Neuron (in vitro differentiated cells): Measurements from ENCODE around the gene KEAP1.
"Not testable (repeated sequence)": the region's sequence is repeated elsewhere in the genome, so short reads cannot be mapped to it uniquely, and the experiment has no call there.

ENCODE experiments used
- H2AFZ ChIP-seq: one replicate; pipeline ENCODE4 v1.6.1; 2013; ENCODE audit warnings: low read depth, mild to moderate bottlenecking, inconsistent platforms, low read length, moderate library complexity
- H3K27me3 ChIP-seq: one replicate; pipeline ENCODE4 v1.6.1; 2013; ENCODE audit warnings: low read length; ENCODE audit not compliant: insufficient read depth
- H3K36me3 ChIP-seq: one replicate; pipeline ENCODE4 v1.6.1; 2013; ENCODE audit warnings: low read length; ENCODE audit not compliant: insufficient read depth
- H3K4me1 ChIP-seq: one replicate; pipeline ENCODE4 v1.6.1; 2013; ENCODE audit warnings: low read length; ENCODE audit not compliant: insufficient read depth
- H3K4me3 ChIP-seq: 2 replicates; pipeline ENCODE4 v1.5.1; 2013; ENCODE audit warnings: mild to moderate bottlenecking, low read length, moderate library complexity
- H3K9me3 ChIP-seq: one replicate; pipeline ENCODE4 v1.6.1; 2013; ENCODE audit warnings: low read length

KEAP1 gene

GRCh38 chr19:10503002-10503789, at the start of gene KEAP1:
TSS of gene KEAP1 (minus strand) at chr19:10503356. CDS start at chr19:10500033, 3,323 bp downstream.
- peaks cover 7% of the 10 kb centered on the region for H3K4me1 ChIP-seq
- H3K4me3 ChIP-seq, result peak within 1 kb of the TSS; percentile 90
- H2AFZ ChIP-seq, result peak within 1 kb of the TSS; percentile 91
- peaks cover 16% of the 10 kb centered on the region for H3K36me3 ChIP-seq
- no peaks in the 10 kb centered on the region for H3K27me3 ChIP-seq
- no peaks in the 10 kb centered on the region for H3K9me3 ChIP-seq

DNA sequence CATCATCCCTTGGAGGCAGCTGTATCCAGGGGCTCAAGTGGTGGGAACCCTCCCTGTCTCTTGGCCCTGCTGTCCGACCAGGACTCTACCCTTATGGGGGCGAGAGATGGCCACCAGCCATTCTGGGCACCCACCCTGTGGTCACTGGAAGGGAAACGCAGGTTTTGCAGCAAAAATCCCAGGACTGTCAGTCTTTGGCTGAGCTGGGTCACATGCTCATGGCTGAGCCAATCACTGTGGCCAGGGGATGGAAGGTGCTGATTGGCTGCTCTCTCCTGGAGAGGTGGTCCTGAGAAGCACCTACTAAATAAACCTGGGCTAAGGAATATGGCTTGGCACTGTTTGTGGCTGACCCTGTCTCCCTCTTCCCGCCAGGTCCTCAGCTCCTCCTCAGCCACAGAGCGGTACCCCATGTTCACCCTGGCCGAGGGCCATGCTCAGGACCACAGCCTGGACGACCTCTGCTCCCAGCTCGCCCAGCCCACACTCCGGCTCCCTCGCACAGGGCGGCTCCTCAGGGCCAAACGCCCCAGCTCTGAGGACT, 49.4 kb upstream of the KEAP1 start:
- Histone ChIP-seq H3K27me3 (no peaks in the 10 kb centered on the region), H3K36me3 (peaks cover 76% of the 10 kb centered on the region), H3K4me1 (no peaks in the 10 kb centered on the region), H3K9me3 (no peaks in the 10 kb centered on the region), H2AFZ (no peak overlapping the region), H3K4me3 (no peak overlapping the region)

DNA sequence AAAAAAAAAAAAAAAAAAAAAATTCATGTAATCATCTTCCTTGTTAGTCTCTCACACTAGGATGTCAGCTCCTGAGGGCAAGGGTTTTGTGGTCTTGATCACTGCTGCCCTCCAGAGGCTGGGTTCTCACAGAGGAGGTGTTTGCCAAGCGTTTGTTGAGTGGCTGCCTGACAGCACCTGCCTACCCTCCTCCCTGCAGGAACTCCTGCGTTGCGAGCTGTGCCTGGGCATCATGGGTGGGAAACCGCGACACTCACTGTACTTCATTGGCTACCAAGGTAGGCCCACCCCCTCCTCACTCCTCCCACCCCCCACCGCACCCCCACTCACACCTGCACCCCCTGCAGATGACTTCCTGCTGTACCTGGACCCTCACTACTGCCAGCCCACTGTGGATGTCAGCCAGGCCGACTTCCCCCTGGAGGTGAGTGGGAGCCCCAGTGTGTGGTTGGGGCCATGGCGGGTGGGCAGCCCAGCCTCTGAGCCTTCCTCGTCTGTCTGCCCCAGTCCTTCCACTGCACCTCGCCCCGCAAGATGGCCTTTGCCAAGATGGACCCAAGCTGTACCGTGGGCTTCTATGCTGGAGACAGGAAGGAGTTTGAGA, 48.6 kb upstream of the KEAP1 start:
- Histone ChIP-seq H3K9me3 (no peaks in the 10 kb centered on the region), H2AFZ (no peak overlapping the region), H3K36me3 (peaks cover 78% of the 10 kb centered on the region), H3K27me3 (no peaks in the 10 kb centered on the region), H3K4me3 (no peak overlapping the region), H3K4me1 (no peaks in the 10 kb centered on the region)

GRCh38 chr19:10551006-10551405, 47.9 kb upstream of the KEAP1 start:
- H3K36me3 ChIP-seq, result peaks cover 76% of the 10 kb centered on the region
- not testable (repeated sequence) for H3K9me3 ChIP-seq, H2AFZ ChIP-seq, H3K4me1 ChIP-seq, H3K4me3 ChIP-seq, H3K27me3 ChIP-seq

- no peaks in the 10 kb centered on the region for H3K4me1 ChIP-seq
- H3K27me3 ChIP-seq, result no peaks in the 10 kb centered on the region
- H3K9me3 ChIP-seq, result no peaks in the 10 kb centered on the region
- H3K36me3 ChIP-seq, result peaks cover 70% of the 10 kb centered on the region
- no peak overlapping the region for H3K4me3 ChIP-seq
- no peak overlapping the region for H2AFZ ChIP-seq
Observed at GRCh38 chr19:10550336-10550735, 47.2 kb upstream of the KEAP1 start.

DNA sequence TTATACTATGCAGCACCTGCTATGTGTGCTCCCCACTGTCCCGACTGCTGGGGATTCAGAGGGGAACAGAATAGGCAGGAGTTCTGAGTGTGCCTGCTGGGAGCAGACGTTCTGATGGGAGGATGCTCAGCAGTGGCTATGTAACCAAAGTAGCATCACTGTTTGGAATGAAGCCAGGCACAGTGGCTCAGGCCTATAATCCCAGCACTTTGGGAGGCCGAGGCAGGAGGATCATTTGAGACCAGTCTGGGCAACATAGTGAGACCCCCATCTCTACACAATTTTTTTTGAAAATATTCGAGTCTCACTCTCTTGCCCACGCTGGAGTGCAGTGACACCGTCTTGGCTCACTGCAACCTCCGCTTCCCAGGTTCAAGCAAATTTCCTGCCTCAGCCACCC, 46.6 kb upstream of the KEAP1 start:
- Histone ChIP-seq H3K27me3 (no peaks in the 10 kb centered on the region), H3K9me3 (no peaks in the 10 kb centered on the region), H3K4me3 (no peak overlapping the region), H3K4me1 (peaks cover 4% of the 10 kb centered on the region), H3K36me3 (peaks cover 66% of the 10 kb centered on the region), H2AFZ (no peak overlapping the region)

DNA sequence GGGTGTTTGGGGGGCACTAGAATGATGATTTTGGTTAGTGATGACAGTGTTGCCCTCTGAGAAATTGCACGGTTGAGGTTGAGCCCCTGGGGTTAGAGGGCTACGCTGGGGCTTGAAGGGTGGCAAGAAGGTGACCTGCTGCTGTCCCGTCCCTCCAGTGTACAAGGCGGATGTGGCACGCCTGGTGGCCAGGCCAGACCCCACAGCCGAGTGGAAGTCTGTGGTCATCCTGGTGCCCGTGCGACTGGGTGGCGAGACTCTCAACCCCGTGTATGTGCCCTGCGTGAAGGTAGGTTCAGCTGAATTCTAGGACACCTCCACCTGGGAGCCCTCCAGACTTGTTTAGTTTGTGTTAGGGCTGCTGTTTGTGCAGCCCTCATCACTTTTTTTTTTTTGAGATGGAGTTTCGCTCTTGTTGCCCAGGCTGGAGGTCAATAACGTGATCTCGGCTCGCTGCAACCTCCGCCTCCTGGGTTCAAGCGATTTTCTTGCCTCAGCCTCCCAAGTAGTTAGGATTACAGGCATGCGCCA, 45.7 kb upstream of the KEAP1 start:
- H3K9me3 ChIP-seq, result no peaks in the 10 kb centered on the region
- H3K36me3 ChIP-seq, result peaks cover 57% of the 10 kb centered on the region
- H3K27me3 ChIP-seq, result no peaks in the 10 kb centered on the region
- H3K4me3 ChIP-seq, result no peak overlapping the region
- H2AFZ ChIP-seq, result no peak overlapping the region
- H3K4me1 ChIP-seq, result peaks cover 10% of the 10 kb centered on the region

- Histone ChIP-seq H3K9me3 (no peaks in the 10 kb centered on the region), H3K4me3 (no peak overlapping the region)
Observed at GRCh38 chr19:10546817-10547216, 43.7 kb upstream of the KEAP1 start.

GRCh38 chr19:10544753-10545251, 41.6 kb upstream of the KEAP1 start:
- H3K4me1 ChIP-seq, result peaks cover 10% of the 10 kb centered on the region
- H3K4me3 ChIP-seq, result peak overlapping the region; percentile 99
- H3K27me3 ChIP-seq, result no peaks in the 10 kb centered on the region
- H3K36me3 ChIP-seq, result peaks cover 28% of the 10 kb centered on the region
- no peak overlapping the region for H2AFZ ChIP-seq
- no peaks in the 10 kb centered on the region for H3K9me3 ChIP-seq

More at GRCh38 chr19:10546817-10547216, 43.7 kb upstream of the KEAP1 start:
- Histone ChIP-seq H3K4me1 (peaks cover 10% of the 10 kb centered on the region), H2AFZ (no peak overlapping the region), H3K36me3 (peaks cover 38% of the 10 kb centered on the region), H3K27me3 (no peaks in the 10 kb centered on the region)

GRCh38 chr19:10544242-10544752, 41.1 kb upstream of the KEAP1 start:
- Histone ChIP-seq H3K4me1 (peaks cover 10% of the 10 kb centered on the region), H3K27me3 (no peaks in the 10 kb centered on the region), H3K36me3 (peaks cover 25% of the 10 kb centered on the region), H2AFZ (peak overlapping the region; percentile 85), H3K9me3 (no peaks in the 10 kb centered on the region), H3K4me3 (peak overlapping the region; percentile 99)

DNA sequence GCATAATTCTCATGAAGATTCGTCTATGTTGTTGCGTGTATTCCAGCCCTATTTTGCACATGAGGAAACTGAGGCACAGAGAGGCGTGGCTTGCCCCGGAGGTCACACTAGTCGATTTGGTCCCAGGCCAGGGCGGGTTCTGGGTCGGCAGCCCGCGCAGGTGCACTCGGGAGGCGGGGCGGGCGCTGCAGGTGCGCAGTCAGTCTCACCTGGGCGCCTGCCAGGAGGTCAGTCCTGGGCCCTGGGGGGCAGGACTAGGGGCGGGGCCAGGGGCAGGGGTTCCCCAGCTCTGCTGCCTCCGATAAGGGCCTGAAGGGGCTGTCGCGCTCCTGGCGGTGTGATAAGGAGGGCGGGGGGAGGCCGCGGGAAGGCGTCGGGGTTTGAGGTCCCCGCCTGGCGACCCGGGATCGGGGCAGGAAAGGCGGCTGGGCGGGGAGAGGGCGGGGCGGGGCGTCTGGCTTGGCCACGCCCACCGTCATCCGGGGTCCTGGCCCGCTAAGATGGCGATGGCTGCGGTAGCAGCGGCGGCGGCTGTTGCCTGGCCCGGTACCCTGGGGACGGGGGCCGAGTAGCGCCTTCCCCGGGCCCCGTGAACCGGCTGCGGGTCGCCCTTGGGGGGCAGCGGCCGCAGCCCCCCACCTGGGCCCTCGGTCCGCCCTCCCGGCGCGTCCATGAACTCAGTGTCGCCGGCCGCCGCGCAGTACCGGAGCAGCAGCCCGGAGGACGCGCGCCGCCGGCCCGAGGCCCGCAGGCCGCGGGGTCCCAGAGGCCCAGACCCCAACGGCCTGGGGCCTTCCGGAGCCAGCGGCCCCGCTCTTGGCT, 40.5 kb upstream of the KEAP1 start, which contains the start of gene ATG4D:
TSS of gene ATG4D (plus strand) at position 485 of the 822 bp plus-strand sequence. CDS start at position 672, 187 bp downstream.
- Histone ChIP-seq H3K27me3 (no peaks in the 10 kb centered on the region), H3K9me3 (no peaks in the 10 kb centered on the region), H3K4me3 (peak within 1 kb of the TSS; percentile 99), H3K36me3 (peaks cover 18% of the 10 kb centered on the region), H2AFZ (peak within 1 kb of the TSS; percentile 85), H3K4me1 (peaks cover 10% of the 10 kb centered on the region)

- Histone ChIP-seq H3K4me3 (peak overlapping the region; percentile 99), H3K36me3 (peaks cover 14% of the 10 kb centered on the region), H3K9me3 (no peaks in the 10 kb centered on the region), H2AFZ (peak overlapping the region; percentile 85), H3K27me3 (peaks cover 3% of the 10 kb centered on the region), H3K4me1 (peaks cover 10% of the 10 kb centered on the region)
Observed at GRCh38 chr19:10543059-10543419, 39.9 kb upstream of the KEAP1 start.
